Neural crest cell (in vitro differentiated cells): ENCODE measurements around the gene TFPI. TPM values are rescaled to one million over a fixed set of nuclear protein-coding genes. Genes with fewer than 3 reads are reported as not detected.

Source experiments
- DNase-seq: peaks from one replicate; pipeline ENCODE4 v3.0.0; 2021; ENCODE audit warnings: low read depth, mixed read lengths, low spot score
- H3K27ac Mint-ChIP-seq: one replicate; pipeline ENCODE4 v1.8.0; 2021; ENCODE audit warnings: mild to moderate bottlenecking, mixed read lengths; ENCODE audit not compliant: unreplicated experiment
- H3K27me3 Mint-ChIP-seq: 2 replicates; pipeline ENCODE4 v1.8.0; 2021; ENCODE audit warnings: low read depth, mild to moderate bottlenecking, mixed read lengths
- H3K36me3 Mint-ChIP-seq: 2 replicates; pipeline ENCODE4 v1.8.0; 2021; ENCODE audit warnings: low read depth, mild to moderate bottlenecking, mixed read lengths
- H3K4me1 Mint-ChIP-seq: 2 replicates; pipeline ENCODE4 v1.8.0; 2021; ENCODE audit warnings: mixed read lengths
- H3K4me3 Mint-ChIP-seq: one replicate; pipeline ENCODE4 v1.8.0; 2021; ENCODE audit warnings: mild to moderate bottlenecking, mixed read lengths
- H3K9me3 Mint-ChIP-seq: 2 replicates; pipeline ENCODE4 v1.8.0; 2021; ENCODE audit warnings: mixed read lengths
- CTCF ChIP-seq: fragments of 200-600 bp; sonication (generic); conservative IDR thresholded peaks from 2 replicates; pipeline ENCODE4 v1.5.0; 2021; ENCODE audit warnings: antibody characterized with exemption, mild to moderate bottlenecking
- total RNA-seq: library from RNA; stranded (reverse); gene quantifications from 2 replicates; pipeline ENCODE4 v1.2.1, GENCODE V29; 2021

TFPI gene
- total RNA-seq, 1 donor from 2014 or later = 7.0 TPM

GRCh38 chr2:187529977-187530721 lies 24.1 kb downstream of the TFPI start:
- Mint-ChIP-seq H3K4me3 (no peak overlapping the region), H3K27ac (no peak overlapping the region), H3K27me3 (no peaks in the 10 kb centered on the region), H3K4me1 (peaks cover 6% of the 10 kb centered on the region), H3K9me3 (peaks cover 5% of the 10 kb centered on the region), H3K36me3 (peaks cover 11% of the 10 kb centered on the region)
- no peak for DNase-seq
- TF ChIP-seq CTCF = no peak

GRCh38 chr2:187529248-187529976 lies 24.8 kb downstream of the TFPI start:
- peaks cover 6% of the 10 kb centered on the region for H3K4me1 Mint-ChIP-seq
- DNase-seq = no peak
- peaks cover 4% of the 10 kb centered on the region for H3K9me3 Mint-ChIP-seq
- no peak overlapping the region for H3K4me3 Mint-ChIP-seq
- H3K36me3 Mint-ChIP-seq = peaks cover 6% of the 10 kb centered on the region
- H3K27me3 Mint-ChIP-seq = no peaks in the 10 kb centered on the region
- H3K27ac Mint-ChIP-seq = no peak overlapping the region
- TF ChIP-seq CTCF = no peak

- no peak for TF ChIP-seq CTCF
- H3K4me1 Mint-ChIP-seq = peaks cover 6% of the 10 kb centered on the region
- no peaks in the 10 kb centered on the region for H3K9me3 Mint-ChIP-seq
- DNase-seq = no peak
- no peaks in the 10 kb centered on the region for H3K36me3 Mint-ChIP-seq
- no peaks in the 10 kb centered on the region for H3K27me3 Mint-ChIP-seq
- no peak overlapping the region for H3K27ac Mint-ChIP-seq
- no peak overlapping the region for H3K4me3 Mint-ChIP-seq
Observed at GRCh38 chr2:187528042-187528441, 26.2 kb downstream of the TFPI start.

- no peaks in the 10 kb centered on the region for H3K36me3 Mint-ChIP-seq
- peaks cover under 1% of the 10 kb centered on the region for H3K9me3 Mint-ChIP-seq
- DNase-seq = no peak
- no peak overlapping the region for H3K4me3 Mint-ChIP-seq
- TF ChIP-seq CTCF = no peak
- no peaks in the 10 kb centered on the region for H3K27me3 Mint-ChIP-seq
- no peak overlapping the region for H3K27ac Mint-ChIP-seq
- peaks cover 6% of the 10 kb centered on the region for H3K4me1 Mint-ChIP-seq
Observed at GRCh38 chr2:187527262-187527661, 27.0 kb downstream of the TFPI start.

GRCh38 chr2:187526792-187527191 lies 27.4 kb downstream of the TFPI start:
- H3K27ac Mint-ChIP-seq = no peak overlapping the region
- no peak for TF ChIP-seq CTCF
- DNase-seq = no peak
- no peaks in the 10 kb centered on the region for H3K27me3 Mint-ChIP-seq
- peaks cover 4% of the 10 kb centered on the region for H3K36me3 Mint-ChIP-seq
- no peak overlapping the region for H3K4me3 Mint-ChIP-seq
- peaks cover 6% of the 10 kb centered on the region for H3K4me1 Mint-ChIP-seq
- H3K9me3 Mint-ChIP-seq = peaks cover 5% of the 10 kb centered on the region
